GM19468 (cell line): Measurements from ENCODE around the gene SELENOS.

Experiments
- ATAC-seq: cut with Tn5 transposase; IDR thresholded peaks from one replicate; pipeline ENCODE4 v1.9.1; 2021; ENCODE audit warnings: mild to moderate bottlenecking, moderate library complexity, moderate number of reproducible peaks; ENCODE audit not compliant: unreplicated experiment; ENCODE audit errors: extremely low read depth

SELENOS gene

GRCh38 chr15:101233651-101234280 lies 43.5 kb downstream of the SELENOS start:
- no peak for ATAC-seq

DNA sequence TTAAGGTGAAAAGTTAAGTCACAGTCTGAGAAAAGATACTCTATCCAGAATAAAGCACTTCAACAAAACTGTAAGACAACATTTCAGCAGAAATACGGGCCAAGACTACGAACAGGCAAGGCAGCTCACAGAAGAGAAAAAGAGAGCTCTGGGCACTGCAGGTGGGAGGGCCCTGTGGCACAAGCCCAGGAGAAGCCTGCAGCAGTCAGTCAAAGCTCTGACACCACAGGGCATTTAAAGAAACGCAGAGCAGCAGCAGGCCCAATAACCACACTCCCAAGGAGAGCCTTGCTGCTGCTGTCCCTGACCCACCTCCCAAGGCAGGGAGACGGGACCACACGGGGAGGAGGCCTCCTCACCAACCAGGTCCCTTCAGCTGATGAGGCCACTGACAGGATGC lies 44.6 kb downstream of the SELENOS start:
- ATAC-seq: no peak

DNA sequence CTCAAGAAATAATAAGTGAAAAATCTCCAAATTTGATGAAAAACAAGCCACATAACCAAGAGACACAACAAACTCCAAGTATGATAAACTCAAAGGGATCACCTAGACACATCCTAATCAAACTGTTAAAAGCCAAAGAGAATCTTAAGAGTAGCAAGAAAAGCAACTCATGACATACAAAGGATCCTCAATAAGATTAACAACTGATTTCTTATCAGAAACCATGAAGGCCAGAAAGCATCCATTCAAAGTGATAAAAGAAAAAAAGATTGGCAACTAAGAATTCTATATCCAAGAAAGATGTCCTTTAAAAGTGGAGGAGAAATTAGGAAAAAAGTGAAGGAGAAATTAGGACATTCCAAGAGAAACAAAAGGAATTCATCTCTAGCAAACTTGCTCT lies 49.0 kb downstream of the SELENOS start:
- ATAC-seq: no peak

DNA sequence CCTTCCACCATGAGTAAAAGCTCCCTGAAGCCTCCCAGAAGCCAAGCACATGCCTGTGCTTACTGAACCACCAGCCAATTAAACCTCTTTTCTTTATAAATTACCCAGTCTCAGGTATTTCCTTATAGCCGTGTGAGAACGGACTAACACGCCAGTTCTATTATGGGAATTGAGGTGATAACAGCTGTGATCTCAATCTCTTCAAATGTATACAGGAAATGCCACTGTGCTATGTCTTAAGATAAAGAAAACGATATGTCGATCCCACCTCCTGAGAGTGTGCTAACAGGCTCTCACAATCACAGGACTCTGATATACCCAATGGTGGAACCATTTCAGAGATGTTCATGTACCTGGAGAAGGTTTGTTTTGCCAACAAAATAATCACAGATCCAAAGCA lies 51.6 kb downstream of the SELENOS start:
- ATAC-seq: no peak
